Measurements from ENCODE around the gene GRK5. TPM values are rescaled to one million over a fixed set of nuclear protein-coding genes. Genes with fewer than 3 reads are reported as not detected.

The GRK5 gene
- total RNA-seq, 1 experiment from 2014 or later = 2.3 TPM

- H3K27me3 Mint-ChIP-seq (ENCODE audit: low read depth) = no peaks in the 10 kb centered on the region
- no peak for DNase-seq (ENCODE audit: low spot score)
- no peak overlapping the region for H3K27ac Mint-ChIP-seq
- no peak overlapping the region for H3K4me3 Mint-ChIP-seq
- no peak for ATAC-seq
- no peak for TF ChIP-seq NFE2L1 (CRISPR knock-in tag; IDR thresholded peaks at IDR 0.05)
- TF ChIP-seq JAZF1 (CRISPR knock-in tag; IDR thresholded peaks at IDR 0.05) = no peak
- TF ChIP-seq STAT6 (CRISPR knock-in tag; conservative IDR thresholded peaks at IDR 0.05; ENCODE audit: low read depth) = no peak
- TF ChIP-seq OVOL2 (CRISPR knock-in tag; IDR thresholded peaks at IDR 0.05; ENCODE audit: borderline replicate concordance) = no peak
- TF ChIP-seq NR3C1 (CRISPR knock-in tag; conservative IDR thresholded peaks at IDR 0.05; ENCODE audit: low read depth) = no peak
- TF ChIP-seq, protein P1, sequence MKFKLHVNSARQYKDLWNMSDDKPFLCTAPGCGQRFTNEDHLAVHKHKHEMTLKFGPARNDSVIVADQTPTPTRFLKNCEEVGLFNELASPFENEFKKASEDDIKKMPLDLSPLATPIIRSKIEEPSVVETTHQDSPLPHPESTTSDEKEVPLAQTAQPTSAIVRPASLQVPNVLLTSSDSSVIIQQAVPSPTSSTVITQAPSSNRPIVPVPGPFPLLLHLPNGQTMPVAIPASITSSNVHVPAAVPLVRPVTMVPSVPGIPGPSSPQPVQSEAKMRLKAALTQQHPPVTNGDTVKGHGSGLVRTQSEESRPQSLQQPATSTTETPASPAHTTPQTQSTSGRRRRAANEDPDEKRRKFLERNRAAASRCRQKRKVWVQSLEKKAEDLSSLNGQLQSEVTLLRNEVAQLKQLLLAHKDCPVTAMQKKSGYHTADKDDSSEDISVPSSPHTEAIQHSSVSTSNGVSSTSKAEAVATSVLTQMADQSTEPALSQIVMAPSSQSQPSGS (CRISPR knock-in tag; IDR thresholded peaks at IDR 0.05; ENCODE audit: borderline replicate concordance, low read depth) = no peak
- TF ChIP-seq NR1H2 (CRISPR knock-in tag; IDR thresholded peaks at IDR 0.05) = no peak
- no peak for TF ChIP-seq ZNF138 (CRISPR knock-in tag; conservative IDR thresholded peaks at IDR 0.05)
- TF ChIP-seq TEAD4 (CRISPR knock-in tag; IDR thresholded peaks at IDR 0.05) = no peak
- no peak for TF ChIP-seq CREM (CRISPR knock-in tag; IDR thresholded peaks at IDR 0.05)
- no peak for TF ChIP-seq ZNF396 (CRISPR knock-in tag; IDR thresholded peaks at IDR 0.05; ENCODE audit: borderline replicate concordance)
- ChIA-PET POLR2A (no interaction called here), CTCF (interaction anchor here (1.6 to 2.1 kb wide), 4 partner anchors 8 to 272 kb away, joined by 4 to 16 read pairs (median 8); partner anchors contain the start of gene GRK5)
- H3K4me1 Mint-ChIP-seq = peaks cover 34% of the 10 kb centered on the region
- H3K9me3 Mint-ChIP-seq = no peaks in the 10 kb centered on the region
- H3K36me3 Mint-ChIP-seq = no peaks in the 10 kb centered on the region
These were observed 10.0 kb downstream of the GRK5 start for GRCh38 chr10:119217401-119217800.

- POLR2A ChIA-PET = no interaction called here
- Mint-ChIP-seq H3K27ac (peak overlapping the region; percentile 49; the same call in 1 of the 2 replicates), H3K4me3 (no peak overlapping the region), H3K4me1 (peaks cover 33% of the 10 kb centered on the region), H3K36me3 (no peaks in the 10 kb centered on the region), H3K9me3 (no peaks in the 10 kb centered on the region), H3K27me3 (ENCODE audit: low read depth) (no peaks in the 10 kb centered on the region)
- TF ChIP-seq SMAD3 (CRISPR knock-in tag; IDR thresholded peaks at IDR 0.05; ENCODE audit: borderline replicate concordance) (no peak), SMAD4 (CRISPR knock-in tag; IDR thresholded peaks at IDR 0.05) (no peak), RORB (CRISPR knock-in tag; IDR thresholded peaks at IDR 0.05) (no peak), ELF4 (CRISPR knock-in tag; IDR thresholded peaks at IDR 0.05; ENCODE audit: low read depth) (no peak), CREB1 (CRISPR knock-in tag; IDR thresholded peaks at IDR 0.05) (no peak), ZNF232 (CRISPR knock-in tag; IDR thresholded peaks at IDR 0.05) (no peak), TCF7 (CRISPR knock-in tag; IDR thresholded peaks at IDR 0.05; ENCODE audit: low read depth) (no peak), ZNF416 (CRISPR knock-in tag; IDR thresholded peaks at IDR 0.05) (no peak), USF1 (CRISPR knock-in tag; IDR thresholded peaks at IDR 0.05) (no peak), NFYB (CRISPR knock-in tag; conservative IDR thresholded peaks at IDR 0.05; ENCODE audit: low read depth) (no peak), ARID4B (CRISPR knock-in tag; IDR thresholded peaks at IDR 0.05; ENCODE audit: borderline replicate concordance) (no peak)
- CTCF ChIA-PET = interaction anchor here (1.6 to 2.1 kb wide), 4 partner anchors 9 to 272 kb away, joined by 4 to 16 read pairs (median 8); partner anchors contain the start of gene GRK5
- DNase-seq (ENCODE audit: low spot score) (no peak), ATAC-seq (peak; percentile 38)
These were observed 10.7 kb downstream of the GRK5 start for GRCh38 chr10:119217991-119218490.
